SU-DHL-6 (cell line): ENCODE results near the gene RRM2.

Experiments used
- CTCF ChIP-seq: fragments of 200-600 bp; sonication (generic); IDR thresholded peaks from one replicate; pipeline ENCODE4 v1.5.1; 2017; ENCODE audit warnings: antibody characterized with exemption, mild to moderate bottlenecking, low read length, moderate library complexity; ENCODE audit not compliant: insufficient read depth, poor library complexity, severe bottlenecking
- EZH2phosphoT487 ChIP-seq: fragments of 200-600 bp; sonication (generic), shearing (Covaris generic); conservative IDR thresholded peaks from 2 replicates; pipeline ENCODE4 v1.6.1; 2018; ENCODE audit warnings: mild to moderate bottlenecking, antibody characterized with exemption, low read length, moderate library complexity, mixed read lengths

GRCh38 chr2:10132043-10132575, 9.6 kb downstream of the RRM2 start:
- TF ChIP-seq CTCF (no peak), EZH2phosphoT487 (no peak)
